Endothelial cell of umbilical vein (primary cell): ENCODE measurements around the gene ARL8B. TPM values are rescaled to one million over a fixed set of nuclear protein-coding genes. Genes with fewer than 3 reads are reported as not detected.

ENCODE experiments used
- BruUV-seq: library from RNA; stranded (reverse); fragments of 400-500 nt; replicated peaks from 2 replicates; lab custom pipeline; 2021; lab: Mats Ljungman, UMichigan
- CTCF ChIA-PET: fragments of 300-600, 350-600 bp; sonication (Branson Sonifier 250); formaldehyde crosslinking; loops from one replicate; lab custom pipeline; 2021; ENCODE audit warnings: antibody characterized with exemption, inconsistent platforms; lab: Charles Lee
- POLR2A ChIA-PET: fragments of 300-600, 350-600 bp; sonication (Branson Sonifier 250); formaldehyde crosslinking; loops from one replicate; lab custom pipeline; 2021; ENCODE audit warnings: antibody characterized with exemption, inconsistent platforms; lab: Charles Lee
- DNase-seq: peaks from one replicate; pipeline ENCODE4 v3.0.0-alpha.2; 2011; ENCODE audit warnings: low read depth, low spot score
- FAIRE-seq: peaks from 2 replicates; lab custom pipeline; 2011; peaks lifted over from hg19 to GRCh38; lab: Jason Lieb, UNC
- H2AFZ ChIP-seq: 2 replicates; pipeline ENCODE4 v1.6.0; 2012; ENCODE audit warnings: low read depth, low read length, control low read depth, inconsistent platforms
- H3K27ac ChIP-seq: 2 replicates; pipeline ENCODE4 v1.5.1; 2011; ENCODE audit warnings: low read depth, mild to moderate bottlenecking, control low read depth, low read length, moderate library complexity; ENCODE audit not compliant: insufficient read depth
- H3K27me3 ChIP-seq, 2 experiments: 2 replicates each; pipeline versions ENCODE4 v1.6.0 to v1.6.1; 2011; ENCODE audit warnings: low read length in 2 of 2, mixed read lengths in 1 of 2; ENCODE audit not compliant: control insufficient read depth in 2 of 2, insufficient read depth in 2 of 2
- H3K36me3 ChIP-seq, 2 experiments: 2 replicates in 1 of 2; 3 replicates in 1 of 2; pipeline ENCODE4 v1.5.1; 2011; ENCODE audit warnings: low read length in 2 of 2, mild to moderate bottlenecking in 1 of 2, moderate library complexity in 1 of 2; ENCODE audit not compliant: control insufficient read depth in 2 of 2, insufficient read depth in 2 of 2; ENCODE audit errors: extremely low read depth in 1 of 2
- H3K4me1 ChIP-seq: 3 replicates; pipeline ENCODE4 v1.5.1; 2011; ENCODE audit warnings: mild to moderate bottlenecking, low read length; ENCODE audit not compliant: control insufficient read depth, insufficient read depth; ENCODE audit errors: extremely low read depth
- H3K4me2 ChIP-seq: 2 replicates; pipeline ENCODE4 v1.6.1; 2011; ENCODE audit warnings: low read length, control low read depth, mixed read lengths; ENCODE audit not compliant: insufficient read depth
- H3K4me3 ChIP-seq, 3 experiments: fragments of 200-600 bp in 1 of 3; sonication (generic), shearing (Covaris generic) in 1 of 3; replicated peaks in 1 of 3; 2 replicates each; pipeline ENCODE4 v1.5.1; 2011 to 2016; ENCODE audit warnings: control low read depth in 3 of 3, low read length in 3 of 3, mild to moderate bottlenecking in 2 of 3, inconsistent platforms in 1 of 3, low read depth in 1 of 3, moderate library complexity in 1 of 3; ENCODE audit not compliant: insufficient read depth in 1 of 3
- H3K79me2 ChIP-seq: 2 replicates; pipeline ENCODE4 v1.6.0; 2012; ENCODE audit warnings: low read length, inconsistent platforms; ENCODE audit not compliant: control insufficient read depth, insufficient read depth
- H3K9ac ChIP-seq: replicated peaks from 2 replicates; pipeline ENCODE3; 2011; ENCODE audit warnings: low read length, control low read depth; ENCODE audit not compliant: insufficient read depth; ENCODE audit errors: extremely low read depth
- H3K9me1 ChIP-seq: replicated peaks from 3 replicates; pipeline ENCODE4 v1.6.0; 2011; ENCODE audit warnings: mild to moderate bottlenecking, low read length; ENCODE audit not compliant: control insufficient read depth, insufficient read depth; ENCODE audit errors: extremely low read depth
- H3K9me3 ChIP-seq: replicated peaks from 2 replicates; pipeline ENCODE4 v1.5.1; 2012; ENCODE audit warnings: low read length, inconsistent platforms; ENCODE audit not compliant: control insufficient read depth, insufficient read depth
- H4K20me1 ChIP-seq: replicated peaks from 2 replicates; pipeline ENCODE3; 2011; ENCODE audit warnings: mild to moderate bottlenecking, low read length; ENCODE audit not compliant: control insufficient read depth, insufficient read depth; ENCODE audit errors: extremely low read depth
- CTCF ChIP-seq, 2 donors: IDR thresholded peaks; 1 replicate in 1 of 2; 2 replicates in 1 of 2; pipeline ENCODE4 v1.5.1; 2011; ENCODE audit warnings: low read length in 2 of 2, mild to moderate bottlenecking in 2 of 2, moderate library complexity in 2 of 2, control low read depth in 1 of 2, inconsistent platforms in 1 of 2, low read depth in 1 of 2; ENCODE audit not compliant: insufficient read depth in 1 of 2; ENCODE audit errors: extremely low read depth in 1 of 2
- EZH2 ChIP-seq: IDR thresholded peaks from 2 replicates; pipeline ENCODE4 v1.6.1; 2012; ENCODE audit warnings: borderline replicate concordance, low read depth, mild to moderate bottlenecking, moderate library complexity, low read length, inconsistent platforms; ENCODE audit not compliant: severe bottlenecking
- FOS ChIP-seq: IDR thresholded peaks from 2 replicates; pipeline ENCODE4 v1.6.1; 2011; ENCODE audit warnings: mild to moderate bottlenecking, low read length, moderate library complexity, borderline replicate concordance; ENCODE audit not compliant: insufficient read depth
- GATA2 ChIP-seq: IDR thresholded peaks from 2 replicates; pipeline ENCODE4 v1.7.0; 2011; ENCODE audit warnings: low read depth, mild to moderate bottlenecking, moderate library complexity, mixed read lengths, low read length; ENCODE audit not compliant: insufficient read length, insufficient read depth
- MYC ChIP-seq: IDR thresholded peaks from one replicate; pipeline ENCODE4 v1.6.1; 2011; ENCODE audit warnings: mild to moderate bottlenecking, low read depth, low read length
- POLR2A ChIP-seq: IDR thresholded peaks from 2 replicates; pipeline ENCODE4 v1.6.1; 2012; ENCODE audit warnings: low read depth, mild to moderate bottlenecking, control low read depth, low read length
- POLR2AphosphoS5 ChIP-seq: IDR thresholded peaks from 2 replicates; pipeline ENCODE4 v1.6.1; 2012; ENCODE audit warnings: low read depth, mild to moderate bottlenecking, control low read depth, low read length, moderate library complexity; ENCODE audit not compliant: insufficient read depth
- dilution Hi-C: fragments of 300-500 bp; cut with MboI; formaldehyde crosslinking; loops from one replicate; pipeline ENCODE4 v1.15.0; 2019; ENCODE audit warnings: low sequenced_read_pairs; ENCODE audit not compliant: extremely low pct_ligation_motif_present
- intact Hi-C: fragments of 100-400 bp; cut with micrococcal nuclease; formaldehyde crosslinking; loops from one replicate; pipeline ENCODE4 v1.10.0; 2022
- polyA plus RNA-seq, 4 experiments: library from polyadenylated mRNA; depleted of rRNA in 3 of 4; stranded (reverse) in 3 of 4; unstranded in 1 of 4; fragments of >200 nt; gene quantifications; 2 replicates each; pipeline versions ENCODE4 v1.2.1 to v1.2.3, GENCODE V29; 2011 to 2012; ENCODE audit warnings: missing spikeins in 1 of 4
- total RNA-seq: library from RNA; stranded (reverse); gene quantifications from 2 replicates; pipeline ENCODE4 v1.2.3, GENCODE V29; 2021
- TF ChIP-seq, protein P1 (sequence below): IDR thresholded peaks from 2 replicates; pipeline ENCODE4 v1.6.1; 2011; ENCODE audit not compliant: insufficient read depth, insufficient read length

The ARL8B gene
- total and polyA plus RNA-seq, 2 donors (not counting 3 experiments of a cell fraction or from before 2014, with no cell fraction given), result 32.1 to 58.2 TPM

- peaks cover 4% of the 10 kb centered on the region for H4K20me1 ChIP-seq
- H3K4me2 ChIP-seq, result no peak overlapping the region
- H3K27me3 ChIP-seq, result no peaks in the 10 kb centered on the region
- TF ChIP-seq CTCF (IDR thresholded peaks at IDR 0.05; ENCODE audit: extremely low read depth in 1 of 2, insufficient read depth in 1 of 2, low read depth in 1 of 2, low read length in 2 of 2) (no peak), FOS (no peak), EZH2 (no peak), POLR2AphosphoS5 (no peak), GATA2 (no peak)
- H3K27ac ChIP-seq, result no peak overlapping the region
- H3K9me1 ChIP-seq, result no peaks in the 10 kb centered on the region
- POLR2A ChIA-PET, result no interaction called here
- DNase-seq (no peak), FAIRE-seq (no peak)
- H3K79me2 ChIP-seq, result peaks cover 47% of the 10 kb centered on the region
- dilution Hi-C loops (no loop called here), intact Hi-C loops (no loop called here)
- CTCF ChIA-PET, result no interaction called here
- peaks cover 7 to 9% of the 10 kb centered on the region in 2 experiments for H3K36me3 ChIP-seq
- no peaks in the 10 kb centered on the region for H3K9me3 ChIP-seq
- H3K4me3 ChIP-seq, result no peak overlapping the region
- no peak overlapping the region for H3K9ac ChIP-seq
- BruUV-seq, result no TSS peak
- H2AFZ ChIP-seq, result no peak overlapping the region
- peaks cover 6% of the 10 kb centered on the region for H3K4me1 ChIP-seq
These were observed 47.7 kb downstream of the ARL8B start for GRCh38 chr3:5169807-5170206.

DNA sequence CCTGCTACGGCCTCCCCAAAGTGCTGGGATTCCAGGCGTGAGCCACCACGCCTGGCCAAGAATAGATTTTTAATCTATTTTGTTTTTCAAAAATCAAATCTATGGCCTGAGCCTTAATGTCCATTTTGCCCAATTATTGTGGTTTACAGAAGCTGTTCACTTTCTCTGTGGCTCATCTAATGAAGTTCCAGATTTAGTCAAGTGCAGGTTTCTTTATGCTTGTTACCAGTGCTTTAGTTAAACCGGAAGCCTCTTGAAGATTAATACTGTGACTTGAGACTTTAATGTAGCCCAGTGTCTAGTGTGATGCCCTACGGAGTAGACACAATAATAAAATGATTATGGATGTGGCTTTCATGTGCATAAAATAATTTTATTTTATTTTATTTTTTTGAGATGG, 48.9 kb downstream of the ARL8B start:
- ChIA-PET POLR2A (no interaction called here), CTCF (no interaction called here)
- intact Hi-C loops (no loop called here), dilution Hi-C loops (no loop called here)
- Histone ChIP-seq H3K4me2 (no peak overlapping the region), H3K4me3 (no peak overlapping the region), H3K9me3 (no peaks in the 10 kb centered on the region), H3K36me3 (peaks cover 10 to 14% of the 10 kb centered on the region in 2 experiments), H3K9ac (no peak overlapping the region), H3K27me3 (no peaks in the 10 kb centered on the region), H3K4me1 (no peaks in the 10 kb centered on the region), H4K20me1 (peaks cover 2% of the 10 kb centered on the region), H2AFZ (no peak overlapping the region), H3K9me1 (no peaks in the 10 kb centered on the region), H3K79me2 (peaks cover 37% of the 10 kb centered on the region), H3K27ac (no peak overlapping the region)
- no peak for TF ChIP-seq EZH2
- no peak for TF ChIP-seq MYC
- no peak for TF ChIP-seq FOS
- TF ChIP-seq GATA2, result no peak
- no peak for TF ChIP-seq CTCF (IDR thresholded peaks at IDR 0.05; ENCODE audit: extremely low read depth in 1 of 2, insufficient read depth in 1 of 2, low read depth in 1 of 2, low read length in 2 of 2)
- TF ChIP-seq, protein P1, sequence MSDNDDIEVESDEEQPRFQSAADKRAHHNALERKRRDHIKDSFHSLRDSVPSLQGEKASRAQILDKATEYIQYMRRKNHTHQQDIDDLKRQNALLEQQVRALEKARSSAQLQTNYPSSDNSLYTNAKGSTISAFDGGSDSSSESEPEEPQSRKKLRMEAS, result no peak
- no peak for TF ChIP-seq POLR2A
- no peak for FAIRE-seq
- BruUV-seq, result no TSS peak
- no peak for DNase-seq
